DOHH2 (cell line): ENCODE data around the gene SLC6A16.

ENCODE experiments used
- EZH2phosphoT487 ChIP-seq: fragments of 200-600 bp; sonication (generic); IDR thresholded peaks from 2 replicates; pipeline ENCODE4 v1.6.1; 2017; ENCODE audit warnings: borderline replicate concordance, mild to moderate bottlenecking, antibody characterized with exemption, low read length, moderate library complexity, mixed read lengths
- TF ChIP-seq, protein P1 (sequence below): fragments of 200-600 bp; sonication (generic); IDR thresholded peaks from one replicate; pipeline ENCODE4 v1.5.1; 2014; ENCODE audit warnings: antibody characterized with exemption, mild to moderate bottlenecking, low read depth, low read length; ENCODE audit not compliant: poor library complexity, severe bottlenecking

DNA sequence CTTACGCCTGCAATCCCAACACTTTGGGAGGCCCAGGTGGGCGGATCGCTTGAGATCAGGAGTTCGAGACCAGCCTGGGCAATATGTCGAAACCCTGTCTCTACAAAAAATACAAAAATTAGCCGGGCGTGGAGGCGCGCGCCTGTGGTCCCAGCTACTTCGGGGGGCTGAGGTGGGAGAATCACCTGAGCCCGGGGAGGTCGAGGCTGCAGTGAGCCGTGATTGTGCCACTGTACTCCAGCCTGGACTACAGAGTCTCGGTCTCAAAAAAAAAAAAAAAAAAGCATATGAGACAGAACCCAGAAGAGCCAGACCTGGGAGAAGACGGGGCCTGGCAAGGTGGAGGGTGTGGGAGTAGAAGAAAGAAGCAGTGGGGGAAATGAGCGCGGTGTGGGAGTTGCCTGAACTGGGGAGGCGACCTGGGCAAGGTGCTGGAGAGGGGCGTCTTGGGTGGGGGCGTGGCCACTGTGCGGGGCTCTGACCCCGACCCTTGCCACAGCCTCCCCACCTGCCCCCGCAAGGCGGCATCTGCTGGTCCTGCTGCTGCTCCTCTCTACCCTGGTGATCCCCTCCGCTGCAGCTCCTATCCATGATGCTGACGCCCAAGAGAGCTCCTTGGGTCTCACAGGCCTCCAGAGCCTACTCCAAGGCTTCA is 39.2 kb upstream of the SLC6A16 start:
- TF ChIP-seq, protein P1, sequence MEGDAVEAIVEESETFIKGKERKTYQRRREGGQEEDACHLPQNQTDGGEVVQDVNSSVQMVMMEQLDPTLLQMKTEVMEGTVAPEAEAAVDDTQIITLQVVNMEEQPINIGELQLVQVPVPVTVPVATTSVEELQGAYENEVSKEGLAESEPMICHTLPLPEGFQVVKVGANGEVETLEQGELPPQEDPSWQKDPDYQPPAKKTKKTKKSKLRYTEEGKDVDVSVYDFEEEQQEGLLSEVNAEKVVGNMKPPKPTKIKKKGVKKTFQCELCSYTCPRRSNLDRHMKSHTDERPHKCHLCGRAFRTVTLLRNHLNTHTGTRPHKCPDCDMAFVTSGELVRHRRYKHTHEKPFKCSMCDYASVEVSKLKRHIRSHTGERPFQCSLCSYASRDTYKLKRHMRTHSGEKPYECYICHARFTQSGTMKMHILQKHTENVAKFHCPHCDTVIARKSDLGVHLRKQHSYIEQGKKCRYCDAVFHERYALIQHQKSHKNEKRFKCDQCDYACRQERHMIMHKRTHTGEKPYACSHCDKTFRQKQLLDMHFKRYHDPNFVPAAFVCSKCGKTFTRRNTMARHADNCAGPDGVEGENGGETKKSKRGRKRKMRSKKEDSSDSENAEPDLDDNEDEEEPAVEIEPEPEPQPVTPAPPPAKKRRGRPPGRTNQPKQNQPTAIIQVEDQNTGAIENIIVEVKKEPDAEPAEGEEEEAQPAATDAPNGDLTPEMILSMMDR: no peak
- TF ChIP-seq EZH2phosphoT487: no peak
